COLO829 (cell line): ENCODE measurements around the gene ASCC3.
A peak's percentile ranks its signal among the peaks of the same experiment; 100 is the strongest.
"Not testable (repeated sequence)": the region's sequence is repeated elsewhere in the genome, so short reads cannot be mapped to it uniquely, and the experiment has no call there.

Source experiments
- DNase-seq: peaks from one replicate; pipeline ENCODE4 v3.0.0; 2012; ENCODE audit warnings: low spot score

The ASCC3 gene

GRCh38 chr6:100880853-100881706, at the start of gene ASCC3:
Gene ASCC3 (minus strand): TSS chr6:100881329. CDS start chr6:100867997, 13,332 bp downstream.
- peak; percentile 57 for DNase-seq

- no peak for DNase-seq
Measured at GRCh38 chr6:100925749-100926148, 44.6 kb upstream of the ASCC3 start.

GRCh38 chr6:100924534-100925227, 43.6 kb upstream of the ASCC3 start:
- DNase-seq, result no peak

GRCh38 chr6:100923481-100924165, 42.5 kb upstream of the ASCC3 start:
- DNase-seq, result no peak

- DNase-seq, result no peak
Measured at GRCh38 chr6:100920028-100920605, 39.0 kb upstream of the ASCC3 start.

- DNase-seq, result no peak
Measured at GRCh38 chr6:100918152-100918551, 37.0 kb upstream of the ASCC3 start.

GRCh38 chr6:100915876-100916275, 34.7 kb upstream of the ASCC3 start:
- DNase-seq, result no peak

GRCh38 chr6:100913400-100914276, 32.5 kb upstream of the ASCC3 start:
- no peak for DNase-seq

- no peak for DNase-seq
Measured at GRCh38 chr6:100906325-100906724, 25.2 kb upstream of the ASCC3 start.

- DNase-seq, result no peak
Measured at GRCh38 chr6:100905067-100905466, 23.9 kb upstream of the ASCC3 start.

GRCh38 chr6:100904316-100904715, 23.2 kb upstream of the ASCC3 start:
- no peak for DNase-seq

- DNase-seq, result no peak
Measured at GRCh38 chr6:100901582-100901981, 20.5 kb upstream of the ASCC3 start.

- DNase-seq, result no peak
Measured at GRCh38 chr6:100899202-100899601, 18.1 kb upstream of the ASCC3 start.

- DNase-seq, result no peak
Measured at GRCh38 chr6:100897671-100898070, 16.5 kb upstream of the ASCC3 start.

- DNase-seq, result no peak
Measured at GRCh38 chr6:100893743-100894142, 12.6 kb upstream of the ASCC3 start.

GRCh38 chr6:100892693-100893092, 11.6 kb upstream of the ASCC3 start:
- DNase-seq, result no peak

- no peak for DNase-seq
Measured at GRCh38 chr6:100892116-100892515, 11.0 kb upstream of the ASCC3 start.

- no peak for DNase-seq
Measured at GRCh38 chr6:100891079-100891478, 9.9 kb upstream of the ASCC3 start.

GRCh38 chr6:100890646-100891045, 9.5 kb upstream of the ASCC3 start:
- not testable (repeated sequence) for DNase-seq

GRCh38 chr6:100889351-100889750, 8.2 kb upstream of the ASCC3 start:
- DNase-seq, result no peak

GRCh38 chr6:100886076-100886475, 4.9 kb upstream of the ASCC3 start:
- no peak for DNase-seq
